WTC11 (cell line): ENCODE data around the gene GALNTL6.

ENCODE experiments used
- ATF3 ChIP-seq: sonication (generic); formaldehyde crosslinking; conservative IDR thresholded peaks from 2 replicates; pipeline ENCODE4 v1.8.1; 2022; ENCODE audit warnings: mild to moderate bottlenecking, missing genetic modification reagents
- CTCF ChIP-seq: fragments of 200-600 bp; IDR thresholded peaks from 2 replicates; pipeline ENCODE4 v1.8.0; 2022; ENCODE audit warnings: antibody characterized with exemption
- E2F5 ChIP-seq: sonication (generic); formaldehyde crosslinking; IDR thresholded peaks from 2 replicates; pipeline ENCODE4 v1.8.1; 2022; ENCODE audit warnings: mild to moderate bottlenecking, moderate library complexity, missing genetic modification reagents
- ETV6 ChIP-seq: sonication (generic); formaldehyde crosslinking; IDR thresholded peaks from 2 replicates; pipeline ENCODE4 v1.8.1; 2022; ENCODE audit warnings: mild to moderate bottlenecking, missing genetic modification reagents
- FOXK1 ChIP-seq: sonication (generic); formaldehyde crosslinking; IDR thresholded peaks from 2 replicates; pipeline ENCODE4 v1.8.0; 2022; ENCODE audit warnings: mild to moderate bottlenecking, moderate library complexity, missing genetic modification reagents
- IRF2 ChIP-seq: sonication (generic); formaldehyde crosslinking; IDR thresholded peaks from 2 replicates; pipeline ENCODE4 v1.8.0; 2022; ENCODE audit warnings: low read depth, missing genetic modification reagents, borderline replicate concordance
- MAX ChIP-seq: sonication (generic); formaldehyde crosslinking; IDR thresholded peaks from 2 replicates; pipeline ENCODE4 v1.8.0; 2022; ENCODE audit warnings: mild to moderate bottlenecking, missing genetic modification reagents
- NFE2L1 ChIP-seq: sonication (generic); formaldehyde crosslinking; IDR thresholded peaks from 2 replicates; pipeline ENCODE4 v1.8.1; 2023; ENCODE audit warnings: missing genetic modification reagents
- USF2 ChIP-seq: sonication (generic); formaldehyde crosslinking; IDR thresholded peaks from 2 replicates; pipeline ENCODE4 v1.8.1; 2023; ENCODE audit warnings: mild to moderate bottlenecking, missing genetic modification reagents, moderate library complexity
- ZNF121 ChIP-seq: sonication (generic); formaldehyde crosslinking; IDR thresholded peaks from 2 replicates; pipeline ENCODE4 v1.8.0; 2023; ENCODE audit warnings: missing genetic modification reagents

- no peak for TF ChIP-seq CTCF
- TF ChIP-seq USF2 (CRISPR knock-in tag): no peak
- TF ChIP-seq NFE2L1 (CRISPR knock-in tag): no peak
- no peak for TF ChIP-seq ETV6 (CRISPR knock-in tag)
- no peak for TF ChIP-seq ATF3 (CRISPR knock-in tag)
- TF ChIP-seq E2F5: no peak
- TF ChIP-seq FOXK1 (CRISPR knock-in tag): no peak
- no peak for TF ChIP-seq MAX (CRISPR knock-in tag)
- no peak for TF ChIP-seq IRF2 (CRISPR knock-in tag)
- TF ChIP-seq ZNF121 (CRISPR knock-in tag): no peak
Observed at GRCh38 chr4:172928347-172928746, 1115.1 kb downstream of the GALNTL6 start.
